Fibroblast of upper back skin (primary cell): ENCODE data around the gene ZFP69.

Experiments
- DNase-seq: peaks from one replicate; pipeline ENCODE4 v3.0.0-alpha.2; 2013

ZFP69 gene

GRCh38 chr1:40508375-40509341 lies 31.6 kb downstream of the ZFP69 start, which contains the start of gene EXO5:
EXO5 (plus strand) TSS chr1:40508767; CDS start chr1:40514545, 5,778 bp downstream.
- DNase-seq: peak; percentile 75

GRCh38 chr1:40519517-40519916 lies 42.4 kb downstream of the ZFP69 start:
- DNase-seq: no peak

GRCh38 chr1:40530735-40531380 lies 53.8 kb downstream of the ZFP69 start:
- DNase-seq: peak; percentile 2

- DNase-seq: peak; percentile 95
Measured at GRCh38 chr1:40531381-40532061, 54.4 kb downstream of the ZFP69 start, which contains the start of gene ZNF684. ZNF684 (plus strand) TSS chr1:40531637; CDS start chr1:40533167, 1,530 bp downstream.

- no peak for DNase-seq
Measured at GRCh38 chr1:40532062-40532389, 54.9 kb downstream of the ZFP69 start.

- DNase-seq: peak; percentile 49
Measured at GRCh38 chr1:40532844-40533424, 55.8 kb downstream of the ZFP69 start.

- no peak for DNase-seq
Measured at GRCh38 chr1:40534589-40534988, 57.5 kb downstream of the ZFP69 start.

GRCh38 chr1:40535732-40536131 lies 58.6 kb downstream of the ZFP69 start:
- no peak for DNase-seq

- DNase-seq: no peak
Measured at GRCh38 chr1:40539338-40539737, 62.2 kb downstream of the ZFP69 start.
